ENCODE data around the gene ANO4. TPM values are rescaled to one million over a fixed set of nuclear protein-coding genes. Genes with fewer than 3 reads are reported as not detected.
"Not testable (repeated sequence)": the region's sequence is repeated elsewhere in the genome, so short reads cannot be mapped to it uniquely, and the experiment has no call there.

ANO4 gene
- total and polyA plus RNA-seq, 2 donors: 0.28 to 0.89 TPM

DNA sequence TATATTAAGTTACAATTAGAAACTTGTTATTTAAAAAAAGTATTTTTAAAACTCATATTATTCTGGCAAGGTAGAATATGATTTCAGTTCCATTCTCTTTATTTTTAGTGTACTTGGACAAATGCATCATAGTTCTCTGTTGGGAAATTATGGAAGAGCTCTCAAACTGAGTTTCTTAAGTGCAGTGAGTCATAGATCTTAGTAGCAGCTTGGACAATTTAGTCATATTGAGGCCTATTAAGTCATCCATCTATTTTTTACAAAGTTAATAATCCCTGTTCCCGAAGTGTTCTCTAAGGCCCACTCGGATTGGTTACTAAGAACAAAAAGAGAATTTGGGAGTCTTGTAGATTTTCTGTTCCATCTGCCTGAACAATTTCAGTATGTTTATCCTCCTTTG is 113.9 kb downstream of the ANO4 start:
- H3K4me3 ChIP-seq (ENCODE audit: low read length in 2 of 2): no peak overlapping the region
- DNase-seq (ENCODE audit: low read depth in 6 of 9, low spot score in 9 of 9): no peak
- no peaks in the 10 kb centered on the region for H3K36me3 ChIP-seq (ENCODE audit: control insufficient read depth in 2 of 2, insufficient read depth in 2 of 2, low read length in 1 of 2)
- H3K27ac ChIP-seq (ENCODE audit: low read depth in 1 of 2, low read length in 1 of 2): no peak overlapping the region
- no peaks in the 10 kb centered on the region for H3K4me1 ChIP-seq (ENCODE audit: control insufficient read depth in 2 of 2, insufficient read depth in 2 of 2, low read length in 2 of 2)
- no peaks in the 10 kb centered on the region for H3K27me3 ChIP-seq (ENCODE audit: control insufficient read depth in 2 of 2, insufficient read depth in 1 of 2, low read length in 1 of 2)
- WGBS: 88% methylated on average over 2 of the region's 2 CpGs
- H3K9me3 ChIP-seq (ENCODE audit: control insufficient read depth in 2 of 2, insufficient read depth in 1 of 2, low read length in 1 of 2): no peaks in the 10 kb centered on the region

DNA sequence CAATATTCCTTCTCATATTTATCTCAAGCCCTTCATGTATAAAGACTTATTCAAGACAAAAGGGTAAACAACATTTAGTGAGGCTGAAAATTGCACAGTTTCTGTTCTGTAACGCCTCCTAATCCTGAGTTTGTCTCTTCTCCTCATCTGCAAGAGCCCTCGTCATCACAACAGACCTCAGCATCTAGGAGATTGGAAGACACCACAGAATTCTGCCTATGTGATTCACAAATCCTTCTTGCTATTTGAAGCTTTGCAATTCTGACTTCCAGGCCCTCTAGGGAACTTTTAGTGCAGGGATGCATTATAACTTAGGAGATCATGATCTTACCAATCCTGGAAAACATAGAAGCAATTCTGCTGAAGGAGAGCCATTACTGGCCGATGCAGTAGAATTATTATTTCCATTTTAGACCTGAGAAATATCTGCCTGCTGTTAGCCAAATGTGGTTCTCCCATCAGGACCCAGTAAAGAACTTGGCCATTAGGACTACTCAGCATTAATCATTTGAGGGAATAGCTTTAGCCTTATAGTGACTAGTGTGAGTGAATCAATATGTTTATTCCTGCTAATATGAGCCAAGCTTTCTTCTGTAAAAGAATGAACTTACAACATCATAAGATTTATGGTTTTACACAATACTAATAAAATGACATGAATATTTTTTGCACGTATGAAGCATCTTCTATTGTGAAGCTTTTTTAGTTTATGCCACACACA is 119.5 kb downstream of the ANO4 start:
- Histone ChIP-seq H3K36me3 (ENCODE audit: control insufficient read depth in 2 of 2, insufficient read depth in 2 of 2, low read length in 1 of 2) (no peaks in the 10 kb centered on the region), H3K27ac (ENCODE audit: low read depth in 1 of 2, low read length in 1 of 2) (no peak overlapping the region), H3K4me1 (ENCODE audit: control insufficient read depth in 2 of 2, insufficient read depth in 2 of 2, low read length in 2 of 2) (no peaks in the 10 kb centered on the region), H3K9me3 (ENCODE audit: control insufficient read depth in 2 of 2, insufficient read depth in 1 of 2, low read length in 1 of 2) (no peaks in the 10 kb centered on the region), H3K27me3 (ENCODE audit: control insufficient read depth in 2 of 2, insufficient read depth in 1 of 2, low read length in 1 of 2) (no peaks in the 10 kb centered on the region), H3K4me3 (ENCODE audit: low read length in 2 of 2) (no peak overlapping the region)
- 81% methylated on average over 4 of the region's 4 CpGs for WGBS
- no peak for DNase-seq (ENCODE audit: low read depth in 6 of 9, low spot score in 9 of 9)

DNA sequence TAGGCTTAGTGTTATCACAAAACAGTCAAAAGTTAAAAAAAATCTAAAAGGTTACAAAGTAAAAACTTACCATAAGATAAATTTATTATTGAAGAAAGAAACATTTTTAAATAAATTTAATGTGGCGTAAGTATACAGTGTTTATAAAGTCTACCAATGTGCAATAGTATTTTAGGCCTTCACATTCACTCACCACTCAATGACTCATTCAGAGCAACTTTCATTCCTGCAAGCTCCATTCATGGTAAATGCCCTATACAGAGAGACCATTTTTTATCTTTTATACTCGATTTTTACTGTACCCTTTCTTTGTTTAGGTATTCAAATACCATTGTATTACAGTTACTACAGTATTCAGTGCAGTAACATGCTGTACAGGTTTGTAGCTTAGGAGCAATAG is 124.5 kb downstream of the ANO4 start:
- Histone ChIP-seq H3K27me3 (ENCODE audit: control insufficient read depth in 2 of 2, insufficient read depth in 1 of 2, low read length in 1 of 2) (no peaks in the 10 kb centered on the region), H3K4me3 (ENCODE audit: low read length in 2 of 2) (no peak overlapping the region), H3K4me1 (ENCODE audit: control insufficient read depth in 2 of 2, insufficient read depth in 2 of 2, low read length in 2 of 2) (no peaks in the 10 kb centered on the region), H3K9me3 (ENCODE audit: control insufficient read depth in 2 of 2, insufficient read depth in 1 of 2, low read length in 1 of 2) (no peaks in the 10 kb centered on the region), H3K27ac (ENCODE audit: low read depth in 1 of 2, low read length in 1 of 2) (no peak overlapping the region), H3K36me3 (ENCODE audit: control insufficient read depth in 2 of 2, insufficient read depth in 2 of 2, low read length in 1 of 2) (no peaks in the 10 kb centered on the region)
- WGBS: 86% methylated on average over 2 of the region's 2 CpGs
- DNase-seq (ENCODE audit: low read depth in 6 of 9, low spot score in 9 of 9): no peak

DNA sequence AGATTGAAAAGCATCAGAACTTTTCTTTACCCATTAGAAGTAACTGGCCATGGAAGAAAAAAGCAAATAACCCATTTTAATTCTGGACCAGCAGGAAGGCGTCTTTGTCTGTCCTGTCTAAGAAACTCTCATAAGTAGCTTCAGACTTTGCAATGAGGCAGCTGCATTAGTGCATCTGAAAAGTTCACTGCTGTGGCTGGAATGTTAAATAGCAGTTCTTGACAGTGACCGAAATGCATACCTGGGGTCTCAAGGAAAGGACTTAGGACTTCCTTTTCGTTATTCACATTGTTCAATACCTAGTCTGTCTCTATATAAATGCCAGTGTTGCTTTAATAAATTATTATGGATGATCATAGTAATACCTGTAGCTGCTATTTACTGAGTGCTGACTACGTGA is 125.9 kb downstream of the ANO4 start:
- H3K36me3 ChIP-seq (ENCODE audit: control insufficient read depth in 2 of 2, insufficient read depth in 2 of 2, low read length in 1 of 2): no peaks in the 10 kb centered on the region
- DNase-seq (ENCODE audit: low read depth in 6 of 9, low spot score in 9 of 9): no peak
- H3K27me3 ChIP-seq (ENCODE audit: control insufficient read depth in 2 of 2, insufficient read depth in 1 of 2, low read length in 1 of 2): no peaks in the 10 kb centered on the region
- WGBS: 76% methylated on average over 4 of the region's 4 CpGs
- no peaks in the 10 kb centered on the region for H3K4me1 ChIP-seq (ENCODE audit: control insufficient read depth in 2 of 2, insufficient read depth in 2 of 2, low read length in 2 of 2)
- H3K9me3 ChIP-seq (ENCODE audit: control insufficient read depth in 2 of 2, insufficient read depth in 1 of 2, low read length in 1 of 2): no peaks in the 10 kb centered on the region
- H3K27ac ChIP-seq (ENCODE audit: low read depth in 1 of 2, low read length in 1 of 2): no peak overlapping the region
- H3K4me3 ChIP-seq (ENCODE audit: low read length in 2 of 2): no peak overlapping the region

DNA sequence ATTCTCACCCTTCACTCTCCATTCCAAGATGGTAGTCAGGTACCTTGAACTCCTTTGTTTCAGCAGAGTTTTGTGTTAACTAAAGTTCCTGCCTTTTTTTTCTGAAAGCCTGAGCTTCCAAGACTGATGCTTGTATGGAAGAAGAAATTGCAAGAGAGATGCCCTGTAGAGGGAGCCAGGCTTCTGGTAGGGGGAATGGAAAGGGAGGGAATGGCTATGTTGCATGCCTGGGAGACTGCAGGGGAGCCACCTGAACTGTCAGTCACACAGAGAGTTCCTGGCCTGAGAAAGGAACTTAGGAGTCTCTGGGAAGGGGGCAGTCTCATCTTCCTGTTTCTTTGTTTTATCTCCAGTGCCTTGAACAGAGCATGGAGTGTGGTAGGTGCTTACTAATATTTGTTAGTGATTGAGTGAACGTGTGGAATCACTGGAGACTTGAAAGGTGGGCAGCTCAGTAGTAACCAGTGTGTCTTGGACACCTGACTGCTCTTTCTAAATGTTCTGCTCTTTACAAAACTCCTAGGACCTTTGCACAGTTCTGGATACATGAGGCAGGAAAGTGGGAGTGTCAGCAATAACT is 132.2 kb downstream of the ANO4 start:
- Histone ChIP-seq H3K27ac (ENCODE audit: low read depth in 1 of 2, low read length in 1 of 2) (no peak overlapping the region), H3K4me1 (ENCODE audit: control insufficient read depth in 2 of 2, insufficient read depth in 2 of 2, low read length in 2 of 2) (no peaks in the 10 kb centered on the region), H3K27me3 (ENCODE audit: control insufficient read depth in 2 of 2, insufficient read depth in 1 of 2, low read length in 1 of 2) (no peaks in the 10 kb centered on the region), H3K9me3 (ENCODE audit: control insufficient read depth in 2 of 2, insufficient read depth in 1 of 2, low read length in 1 of 2) (no peaks in the 10 kb centered on the region), H3K4me3 (ENCODE audit: low read length in 2 of 2) (no peak overlapping the region), H3K36me3 (ENCODE audit: control insufficient read depth in 2 of 2, insufficient read depth in 2 of 2, low read length in 1 of 2) (no peaks in the 10 kb centered on the region)
- WGBS: 28% methylated on average over 1 of the region's 1 CpG
- no peak for DNase-seq (ENCODE audit: low read depth in 6 of 9, low spot score in 9 of 9)

DNA sequence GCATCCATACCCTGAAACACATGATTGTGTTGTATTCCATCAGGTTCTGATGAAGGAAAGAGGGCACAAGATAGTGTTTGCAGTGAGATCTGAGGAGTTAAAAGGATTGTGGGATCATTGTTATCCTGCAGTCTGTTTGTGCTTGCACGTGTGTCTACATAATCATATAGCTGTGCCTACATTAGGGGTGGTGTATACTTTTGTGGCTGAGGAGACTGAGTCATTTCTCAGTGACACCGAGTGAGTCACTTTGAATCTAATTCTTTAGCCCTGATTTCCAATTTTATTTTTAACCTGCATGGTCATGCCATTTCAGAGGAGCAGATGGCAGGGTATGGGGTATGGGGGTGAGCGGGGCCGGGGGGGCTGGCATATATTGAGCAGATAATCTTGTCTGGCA is 133.2 kb downstream of the ANO4 start:
- Histone ChIP-seq H3K4me1 (ENCODE audit: control insufficient read depth in 2 of 2, insufficient read depth in 2 of 2, low read length in 2 of 2) (no peaks in the 10 kb centered on the region), H3K27me3 (ENCODE audit: control insufficient read depth in 2 of 2, insufficient read depth in 1 of 2, low read length in 1 of 2) (no peaks in the 10 kb centered on the region), H3K36me3 (ENCODE audit: control insufficient read depth in 2 of 2, insufficient read depth in 2 of 2, low read length in 1 of 2) (no peaks in the 10 kb centered on the region), H3K9me3 (ENCODE audit: control insufficient read depth in 2 of 2, insufficient read depth in 1 of 2, low read length in 1 of 2) (no peaks in the 10 kb centered on the region), H3K27ac (ENCODE audit: low read depth in 1 of 2, low read length in 1 of 2) (no peak overlapping the region), H3K4me3 (ENCODE audit: low read length in 2 of 2) (no peak overlapping the region)
- DNase-seq (ENCODE audit: low read depth in 6 of 9, low spot score in 9 of 9): no peak
- 93% methylated on average over 4 of the region's 4 CpGs for WGBS

DNA sequence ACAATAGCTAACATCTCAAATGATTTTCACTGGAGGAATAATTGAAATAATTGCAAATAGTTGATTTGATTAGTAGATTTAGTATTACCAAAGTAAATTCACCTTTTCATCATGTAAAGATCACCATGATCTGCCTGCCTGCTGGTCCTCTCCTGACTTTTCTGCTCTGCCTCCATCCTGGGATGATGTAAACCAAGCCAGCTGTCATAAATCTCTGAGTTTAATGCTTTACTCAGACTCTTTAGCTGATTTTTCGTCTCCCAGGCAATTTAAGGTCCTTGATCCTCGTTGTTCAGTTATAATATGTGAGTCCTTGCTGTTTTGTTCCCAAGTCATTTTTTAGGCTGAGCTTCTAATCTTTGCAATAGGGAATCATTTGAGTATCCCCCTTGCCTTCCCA is 138.0 kb downstream of the ANO4 start:
- DNase-seq (ENCODE audit: low read depth in 6 of 9, low spot score in 9 of 9): no peak
- 90% methylated on average over 2 of the region's 2 CpGs for WGBS
- Histone ChIP-seq H3K27me3 (ENCODE audit: control insufficient read depth in 2 of 2, insufficient read depth in 1 of 2, low read length in 1 of 2) (no peaks in the 10 kb centered on the region), H3K36me3 (ENCODE audit: control insufficient read depth in 2 of 2, insufficient read depth in 2 of 2, low read length in 1 of 2) (no peaks in the 10 kb centered on the region), H3K4me1 (ENCODE audit: control insufficient read depth in 2 of 2, insufficient read depth in 2 of 2, low read length in 2 of 2) (no peaks in the 10 kb centered on the region), H3K9me3 (ENCODE audit: control insufficient read depth in 2 of 2, insufficient read depth in 1 of 2, low read length in 1 of 2) (no peaks in the 10 kb centered on the region), H3K4me3 (ENCODE audit: low read length in 2 of 2) (no peak overlapping the region), H3K27ac (ENCODE audit: low read depth in 1 of 2, low read length in 1 of 2) (no peak overlapping the region)

DNA sequence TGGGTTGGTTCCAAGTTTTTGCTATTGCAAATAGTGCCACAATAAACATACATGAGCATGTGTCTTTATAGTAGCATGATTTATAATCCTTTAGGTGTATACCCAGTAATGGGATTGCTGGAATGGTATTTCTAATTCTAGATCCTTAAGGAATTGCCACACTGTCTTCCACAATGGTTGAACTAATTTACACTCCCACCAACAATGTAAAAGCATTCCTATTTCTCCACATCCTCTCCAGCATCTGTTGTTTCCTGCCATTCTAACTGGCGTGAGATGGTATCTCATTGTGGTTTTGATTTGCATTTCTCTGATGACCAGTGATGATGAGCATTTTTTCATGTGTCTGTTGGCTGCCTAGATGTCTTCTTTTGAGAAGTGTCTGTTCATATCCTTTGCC is 139.0 kb downstream of the ANO4 start:
- not testable (repeated sequence) for H3K9me3 ChIP-seq (ENCODE audit: control insufficient read depth in 2 of 2, insufficient read depth in 1 of 2, low read length in 1 of 2); H3K4me1 ChIP-seq (ENCODE audit: control insufficient read depth in 2 of 2, insufficient read depth in 2 of 2, low read length in 2 of 2); H3K27ac ChIP-seq (ENCODE audit: low read depth in 1 of 2, low read length in 1 of 2); H3K36me3 ChIP-seq (ENCODE audit: control insufficient read depth in 2 of 2, insufficient read depth in 2 of 2, low read length in 1 of 2); H3K4me3 ChIP-seq (ENCODE audit: low read length in 2 of 2); H3K27me3 ChIP-seq (ENCODE audit: control insufficient read depth in 2 of 2, insufficient read depth in 1 of 2, low read length in 1 of 2); DNase-seq (ENCODE audit: low read depth in 6 of 9, low spot score in 9 of 9)
- WGBS: 16% methylated on average over 1 of the region's 1 CpG

DNA sequence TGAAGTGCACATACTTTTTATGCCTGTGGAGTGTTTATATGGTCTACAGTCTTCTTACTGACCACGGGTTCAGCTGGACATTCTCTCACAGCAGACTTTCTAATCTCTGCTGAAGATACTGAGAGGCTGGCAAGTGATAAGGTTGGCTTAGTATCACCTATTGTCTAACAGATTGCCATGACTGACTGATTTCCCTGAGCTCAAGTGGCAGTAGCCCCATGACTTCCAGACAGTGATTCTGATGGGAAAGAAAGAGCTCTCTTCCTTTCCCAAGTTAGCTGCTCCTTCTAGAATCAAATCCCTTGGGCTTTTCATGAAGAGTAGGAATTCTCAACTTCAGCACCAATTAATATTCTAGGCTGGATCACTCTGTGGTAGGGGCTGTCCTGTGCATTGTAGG is 141.4 kb downstream of the ANO4 start:
- 88% methylated on average over 1 of the region's 1 CpG for WGBS
- H3K36me3 ChIP-seq (ENCODE audit: control insufficient read depth in 2 of 2, insufficient read depth in 2 of 2, low read length in 1 of 2): no peaks in the 10 kb centered on the region
- H3K27ac ChIP-seq (ENCODE audit: low read depth in 1 of 2, low read length in 1 of 2): no peak overlapping the region
- H3K27me3 ChIP-seq (ENCODE audit: control insufficient read depth in 2 of 2, insufficient read depth in 1 of 2, low read length in 1 of 2): no peaks in the 10 kb centered on the region
- DNase-seq (ENCODE audit: low read depth in 6 of 9, low spot score in 9 of 9): no peak
- no peaks in the 10 kb centered on the region for H3K9me3 ChIP-seq (ENCODE audit: control insufficient read depth in 2 of 2, insufficient read depth in 1 of 2, low read length in 1 of 2)
- no peak overlapping the region for H3K4me3 ChIP-seq (ENCODE audit: low read length in 2 of 2)
- no peaks in the 10 kb centered on the region for H3K4me1 ChIP-seq (ENCODE audit: control insufficient read depth in 2 of 2, insufficient read depth in 2 of 2, low read length in 2 of 2)

Data from thymus (tissue), 11 donors.